ENCODE measurements around the gene NPW. TPM values are rescaled to one million over a fixed set of nuclear protein-coding genes. Genes with fewer than 3 reads are reported as not detected.
A peak's percentile ranks its signal among the peaks of the same experiment; 100 is the strongest.

The NPW gene
- total RNA-seq, 1 donor from 2014 or later: 1.3 TPM

DNA sequence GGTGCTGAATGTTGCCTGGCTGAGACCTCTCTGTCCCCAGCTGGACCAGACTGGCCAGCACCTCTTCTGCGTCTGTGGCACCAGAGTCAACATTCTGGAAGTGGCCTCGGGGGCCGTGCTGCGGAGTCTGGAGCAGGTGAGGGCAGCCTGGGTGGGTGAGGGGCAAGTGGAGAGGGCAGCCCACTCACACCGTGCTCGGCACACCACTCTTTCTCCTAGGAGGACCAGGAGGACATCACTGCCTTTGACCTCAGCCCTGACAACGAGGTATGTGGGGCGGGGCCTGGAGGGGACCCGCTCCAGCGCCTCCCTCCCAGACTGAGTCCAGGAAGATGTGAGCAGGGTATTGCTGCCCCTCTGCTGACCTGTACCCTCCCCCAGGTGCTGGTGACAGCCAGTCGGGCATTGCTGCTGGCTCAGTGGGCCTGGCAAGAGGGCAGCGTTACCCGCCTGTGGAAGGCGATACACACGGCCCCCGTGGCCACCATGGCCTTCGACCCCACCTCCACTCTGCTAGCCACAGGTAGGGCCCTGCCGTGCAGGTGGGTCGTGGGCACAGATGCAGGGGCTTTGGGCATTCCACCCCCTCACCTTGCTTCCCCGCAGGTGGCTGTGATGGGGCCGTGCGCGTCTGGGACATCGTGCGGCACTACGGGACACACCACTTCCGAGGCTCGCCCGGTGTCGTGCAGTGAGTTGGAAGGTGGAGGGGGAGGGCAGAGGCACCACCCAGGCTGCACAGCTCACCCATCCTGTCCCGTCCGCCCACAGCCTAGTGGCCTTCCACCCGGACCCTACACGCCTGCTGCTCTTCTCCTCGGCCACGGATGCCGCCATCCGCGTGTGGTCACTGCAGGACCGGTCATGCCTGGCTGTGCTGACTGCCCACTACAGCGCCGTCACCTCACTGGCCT is 45.2 kb upstream of the NPW start:
- no peak for DNase-seq (ENCODE audit: low read depth, low spot score)
- TF ChIP-seq, protein P1, sequence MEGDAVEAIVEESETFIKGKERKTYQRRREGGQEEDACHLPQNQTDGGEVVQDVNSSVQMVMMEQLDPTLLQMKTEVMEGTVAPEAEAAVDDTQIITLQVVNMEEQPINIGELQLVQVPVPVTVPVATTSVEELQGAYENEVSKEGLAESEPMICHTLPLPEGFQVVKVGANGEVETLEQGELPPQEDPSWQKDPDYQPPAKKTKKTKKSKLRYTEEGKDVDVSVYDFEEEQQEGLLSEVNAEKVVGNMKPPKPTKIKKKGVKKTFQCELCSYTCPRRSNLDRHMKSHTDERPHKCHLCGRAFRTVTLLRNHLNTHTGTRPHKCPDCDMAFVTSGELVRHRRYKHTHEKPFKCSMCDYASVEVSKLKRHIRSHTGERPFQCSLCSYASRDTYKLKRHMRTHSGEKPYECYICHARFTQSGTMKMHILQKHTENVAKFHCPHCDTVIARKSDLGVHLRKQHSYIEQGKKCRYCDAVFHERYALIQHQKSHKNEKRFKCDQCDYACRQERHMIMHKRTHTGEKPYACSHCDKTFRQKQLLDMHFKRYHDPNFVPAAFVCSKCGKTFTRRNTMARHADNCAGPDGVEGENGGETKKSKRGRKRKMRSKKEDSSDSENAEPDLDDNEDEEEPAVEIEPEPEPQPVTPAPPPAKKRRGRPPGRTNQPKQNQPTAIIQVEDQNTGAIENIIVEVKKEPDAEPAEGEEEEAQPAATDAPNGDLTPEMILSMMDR (conservative IDR thresholded peaks at IDR 0.05): no peak
- Mint-ChIP-seq H3K36me3 (ENCODE audit: low read depth) (no peaks in the 10 kb centered on the region), H3K4me1 (peaks cover 18% of the 10 kb centered on the region), H3K9me3 (no peaks in the 10 kb centered on the region), H3K27me3 (ENCODE audit: low read depth) (peaks cover 16% of the 10 kb centered on the region), H3K4me3 (peak overlapping the region; percentile 44), H3K27ac (ENCODE audit: unreplicated experiment) (no peak overlapping the region)

DNA sequence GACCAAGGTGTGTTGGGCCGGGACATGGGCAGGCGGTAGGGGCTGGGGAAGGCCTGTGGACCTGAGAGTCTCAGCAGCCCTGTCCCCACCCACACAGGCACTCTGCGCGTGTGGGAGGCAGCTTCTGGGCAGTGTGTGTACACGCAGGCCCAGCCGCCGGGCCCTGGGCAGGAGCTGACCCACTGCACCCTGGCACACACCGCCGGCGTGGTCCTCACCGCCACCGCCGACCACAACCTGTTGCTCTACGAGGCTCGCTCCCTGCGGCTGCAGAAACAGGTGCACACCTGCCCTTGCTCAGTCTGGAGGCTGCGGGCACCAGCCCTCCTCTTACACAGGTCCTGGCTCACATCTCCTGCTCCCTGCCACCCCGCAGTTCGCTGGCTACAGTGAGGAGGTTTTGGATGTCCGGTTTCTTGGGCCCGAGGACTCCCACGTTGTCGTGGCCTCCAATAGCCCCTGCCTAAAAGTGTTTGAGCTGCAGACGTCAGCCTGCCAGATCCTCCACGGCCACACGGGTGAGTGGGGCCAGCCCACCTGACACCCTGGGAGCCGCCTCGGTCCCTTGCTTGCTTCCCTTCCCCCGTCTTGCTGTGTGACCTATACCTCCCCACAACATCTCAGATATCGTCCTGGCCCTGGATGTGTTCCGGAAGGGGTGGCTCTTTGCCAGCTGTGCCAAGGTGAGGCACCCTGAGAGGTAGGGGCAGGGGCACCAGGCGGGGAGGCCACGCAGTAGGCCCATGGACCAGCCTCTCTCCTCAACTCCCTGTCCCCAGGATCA is 44.0 kb upstream of the NPW start:
- no peak overlapping the region for H3K27ac Mint-ChIP-seq (ENCODE audit: unreplicated experiment)
- peaks cover 18% of the 10 kb centered on the region for H3K4me1 Mint-ChIP-seq
- H3K4me3 Mint-ChIP-seq: peak overlapping the region; percentile 38
- no peak for DNase-seq (ENCODE audit: low read depth, low spot score)
- no peaks in the 10 kb centered on the region for H3K9me3 Mint-ChIP-seq
- TF ChIP-seq, protein P1 (conservative IDR thresholded peaks at IDR 0.05): no peak
- no peaks in the 10 kb centered on the region for H3K36me3 Mint-ChIP-seq (ENCODE audit: low read depth)
- H3K27me3 Mint-ChIP-seq (ENCODE audit: low read depth): peaks cover 28% of the 10 kb centered on the region

DNA sequence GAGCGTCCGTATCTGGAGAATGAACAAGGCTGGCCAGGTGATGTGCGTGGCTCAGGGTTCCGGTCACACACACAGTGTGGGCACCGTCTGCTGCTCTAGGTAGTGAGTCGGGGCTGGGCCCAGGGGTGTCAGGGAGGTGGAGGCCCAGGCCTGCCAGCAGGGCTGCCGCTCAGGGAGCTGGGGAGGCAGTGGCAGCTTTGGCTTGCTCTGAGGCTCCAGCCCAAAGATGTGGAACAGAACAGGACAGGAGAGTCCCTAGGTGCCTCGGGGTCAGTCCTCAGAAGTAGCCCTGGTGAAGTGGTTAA is 43.4 kb upstream of the NPW start:
- Mint-ChIP-seq H3K36me3 (ENCODE audit: low read depth) (no peaks in the 10 kb centered on the region), H3K27me3 (ENCODE audit: low read depth) (peaks cover 33% of the 10 kb centered on the region), H3K9me3 (no peaks in the 10 kb centered on the region)

DNA sequence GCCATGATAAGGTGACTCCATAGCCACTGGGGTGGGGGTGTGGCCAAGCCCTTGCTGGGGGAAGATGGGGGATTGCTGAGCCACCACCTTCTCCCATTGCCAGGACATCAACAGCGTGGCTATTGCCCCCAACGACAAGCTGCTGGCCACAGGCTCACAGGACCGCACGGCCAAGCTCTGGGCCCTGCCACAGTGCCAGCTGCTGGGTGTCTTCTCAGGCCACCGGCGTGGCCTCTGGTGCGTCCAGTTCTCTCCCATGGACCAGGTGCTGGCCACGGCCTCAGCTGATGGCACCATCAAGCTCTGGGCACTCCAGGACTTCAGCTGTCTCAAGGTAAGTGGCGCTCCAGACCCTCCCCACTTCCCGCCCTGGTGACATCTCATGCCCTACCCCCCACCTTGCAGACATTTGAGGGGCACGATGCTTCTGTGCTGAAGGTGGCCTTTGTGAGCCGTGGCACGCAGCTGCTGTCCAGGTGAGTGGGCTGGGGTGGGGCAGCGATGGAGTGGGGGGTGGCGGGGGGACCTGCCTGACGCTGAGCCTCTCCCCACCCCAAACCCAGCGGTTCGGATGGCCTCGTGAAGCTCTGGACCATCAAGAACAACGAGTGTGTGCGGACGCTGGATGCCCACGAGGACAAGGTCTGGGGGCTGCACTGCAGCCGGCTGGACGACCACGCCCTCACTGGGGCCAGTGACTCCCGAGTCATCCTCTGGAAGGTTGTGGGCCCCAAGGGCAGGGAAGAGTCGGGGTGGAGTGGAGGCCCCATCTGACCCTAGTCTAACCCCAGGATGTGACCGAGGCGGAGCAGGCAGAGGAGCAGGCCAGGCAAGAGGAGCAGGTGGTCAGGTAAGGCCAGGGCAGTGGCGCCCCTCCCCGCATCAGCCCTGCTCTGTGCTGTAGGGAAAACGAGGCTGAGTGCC is 42.4 kb upstream of the NPW start:
- Mint-ChIP-seq H3K27ac (ENCODE audit: unreplicated experiment) (no peak overlapping the region), H3K4me1 (peaks cover 15% of the 10 kb centered on the region), H3K27me3 (ENCODE audit: low read depth) (peaks cover 39% of the 10 kb centered on the region)

More for the DNA sequence above, 43.4 kb upstream of the NPW start:
- no peak for DNase-seq (ENCODE audit: low read depth, low spot score)
- TF ChIP-seq, protein P1 (conservative IDR thresholded peaks at IDR 0.05): no peak
- peak overlapping the region; percentile 38 for H3K4me3 Mint-ChIP-seq
- no peak overlapping the region for H3K27ac Mint-ChIP-seq (ENCODE audit: unreplicated experiment)
- H3K4me1 Mint-ChIP-seq: peaks cover 14% of the 10 kb centered on the region

More for the DNA sequence above, 42.4 kb upstream of the NPW start:
- DNase-seq (ENCODE audit: low read depth, low spot score): no peak
- H3K4me3 Mint-ChIP-seq: peak overlapping the region; percentile 27
- no peaks in the 10 kb centered on the region for H3K36me3 Mint-ChIP-seq (ENCODE audit: low read depth)
- no peaks in the 10 kb centered on the region for H3K9me3 Mint-ChIP-seq
- TF ChIP-seq, protein P1 (conservative IDR thresholded peaks at IDR 0.05): no peak

Data from neural crest cell (in vitro differentiated cells).